ENCODE data around the gene TLE5.

Gene TLE5

GRCh38 chr19:3060857-3061181, 1.5 kb downstream of the TLE5 start:
- Histone ChIP-seq H3K27me3 (replicated peaks; ENCODE audit: control insufficient read depth, insufficient read depth, low read length) (no peaks in the 10 kb centered on the region), H3K4me3 (replicated peaks; ENCODE audit: low read depth, low read length) (peak overlapping the region; percentile 73), H3K36me3 (ENCODE audit: control insufficient read depth, insufficient read depth, low read length) (peaks cover 23% of the 10 kb centered on the region)
- no peak for DNase-seq (ENCODE audit: extremely low read depth, insufficient read length)
- TF ChIP-seq CTCF (IDR thresholded peaks at IDR 0.05; ENCODE audit: insufficient read depth, low read length, poor library complexity, severe bottlenecking), result no peak

- Histone ChIP-seq H3K27me3 (replicated peaks; ENCODE audit: control insufficient read depth, insufficient read depth, low read length) (no peaks in the 10 kb centered on the region), H3K36me3 (ENCODE audit: control insufficient read depth, insufficient read depth, low read length) (peaks cover 29% of the 10 kb centered on the region), H3K4me3 (replicated peaks; ENCODE audit: low read depth, low read length) (no peak overlapping the region)
- DNase-seq (ENCODE audit: extremely low read depth, insufficient read length), result no peak
- TF ChIP-seq CTCF (IDR thresholded peaks at IDR 0.05; ENCODE audit: insufficient read depth, low read length, poor library complexity, severe bottlenecking), result no peak
Observed at GRCh38 chr19:3059653-3060052, 2.6 kb downstream of the TLE5 start.

GRCh38 chr19:3058821-3059314, 3.4 kb downstream of the TLE5 start:
- no peak overlapping the region for H3K4me3 ChIP-seq (replicated peaks; ENCODE audit: low read depth, low read length)
- no peak for TF ChIP-seq CTCF (IDR thresholded peaks at IDR 0.05; ENCODE audit: insufficient read depth, low read length, poor library complexity, severe bottlenecking)
- peaks cover 33% of the 10 kb centered on the region for H3K36me3 ChIP-seq (ENCODE audit: control insufficient read depth, insufficient read depth, low read length)

GRCh38 chr19:3058009-3058820, 4.1 kb downstream of the TLE5 start:
- no peaks in the 10 kb centered on the region for H3K27me3 ChIP-seq (replicated peaks; ENCODE audit: control insufficient read depth, insufficient read depth, low read length)
- H3K36me3 ChIP-seq (ENCODE audit: control insufficient read depth, insufficient read depth, low read length), result peaks cover 34% of the 10 kb centered on the region
- TF ChIP-seq CTCF (IDR thresholded peaks at IDR 0.05; ENCODE audit: insufficient read depth, low read length, poor library complexity, severe bottlenecking), result no peak
- no peak for DNase-seq (ENCODE audit: extremely low read depth, insufficient read length)
- H3K4me3 ChIP-seq (replicated peaks; ENCODE audit: low read depth, low read length), result no peak overlapping the region

More at GRCh38 chr19:3058821-3059314, 3.4 kb downstream of the TLE5 start:
- no peak for DNase-seq (ENCODE audit: extremely low read depth, insufficient read length)
- H3K27me3 ChIP-seq (replicated peaks; ENCODE audit: control insufficient read depth, insufficient read depth, low read length), result no peaks in the 10 kb centered on the region

- Histone ChIP-seq H3K4me3 (replicated peaks; ENCODE audit: low read depth, low read length) (no peak overlapping the region), H3K27me3 (replicated peaks; ENCODE audit: control insufficient read depth, insufficient read depth, low read length) (no peaks in the 10 kb centered on the region), H3K36me3 (ENCODE audit: control insufficient read depth, insufficient read depth, low read length) (peaks cover 36% of the 10 kb centered on the region)
- TF ChIP-seq CTCF (IDR thresholded peaks at IDR 0.05; ENCODE audit: insufficient read depth, low read length, poor library complexity, severe bottlenecking), result no peak
- no peak for DNase-seq (ENCODE audit: extremely low read depth, insufficient read length)
Observed at GRCh38 chr19:3057275-3057714, 5.0 kb downstream of the TLE5 start.
